BJ (cell line): ENCODE data around the gene DRC7. TPM values are rescaled to one million over a fixed set of nuclear protein-coding genes. Genes with fewer than 3 reads are reported as not detected.

Experiments used
- CTCF ChIA-PET: fragments of 350-600 bp; formaldehyde crosslinking; extraction: SDS; loops from one replicate; lab custom pipeline; 2021; ENCODE audit warnings: antibody characterized with exemption, inconsistent platforms; lab: Yijun Ruan, JAX
- POLR2A ChIA-PET: fragments of 300-600 bp; sonication (Branson Sonifier 250); formaldehyde crosslinking; extraction: SDS; loops from one replicate; lab custom pipeline; 2021; ENCODE audit warnings: antibody characterized with exemption; lab: Charles Lee
- DNase-seq: peaks from one replicate; pipeline ENCODE4 v3.0.0-alpha.2; 2011; ENCODE audit warnings: low read depth
- H3K27me3 ChIP-seq: 2 replicates; pipeline ENCODE4 v1.6.0; 2011; ENCODE audit warnings: low read length; ENCODE audit not compliant: control insufficient read depth, insufficient read depth
- H3K36me3 ChIP-seq: 2 replicates; pipeline ENCODE4 v1.5.1; 2011; ENCODE audit warnings: low read length; ENCODE audit not compliant: control insufficient read depth, insufficient read depth
- H3K4me3 ChIP-seq: 2 replicates; pipeline ENCODE4 v1.5.1; 2011; ENCODE audit warnings: low read depth, mild to moderate bottlenecking, control low read depth, low read length
- polyA plus RNA-seq: library from polyadenylated mRNA; depleted of rRNA; stranded (reverse); fragments of >200 nt; gene quantifications from 2 replicates; pipeline ENCODE4 v1.2.3, GENCODE V29; 2011
- TF ChIP-seq, protein P1 (sequence below): IDR thresholded peaks from 2 replicates; pipeline ENCODE4 v1.5.1; 2011; ENCODE audit warnings: low read depth, mild to moderate bottlenecking, control low read depth, inconsistent platforms, low read length, moderate library complexity; ENCODE audit not compliant: insufficient read depth

DRC7 gene
- polyA plus RNA-seq, 1 experiment: not detected

DNA sequence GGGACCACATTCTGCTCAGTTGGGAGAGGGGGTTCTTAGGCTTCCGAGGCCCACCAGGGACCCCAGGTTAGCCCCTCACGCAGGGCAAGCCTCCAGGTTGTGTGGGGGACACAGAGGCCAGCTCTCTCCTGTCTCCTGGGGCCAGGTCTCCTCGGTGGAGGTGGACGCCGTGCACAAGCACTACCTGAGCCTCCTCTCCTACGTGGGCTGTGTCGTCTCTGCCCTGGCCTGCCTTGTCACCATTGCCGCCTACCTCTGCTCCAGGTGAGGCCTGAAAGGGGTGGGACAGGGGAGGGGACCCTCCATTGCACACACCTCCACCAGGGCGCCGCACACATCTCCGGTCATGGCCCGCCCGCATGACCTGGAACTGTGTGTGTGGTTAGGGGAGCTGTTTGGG lies 37.4 kb upstream of the DRC7 start:
- H3K4me3 ChIP-seq: no peak overlapping the region
- CTCF ChIA-PET: interaction anchor here (1.1 kb wide), 1 partner anchor 9 kb away, joined by 4 read pairs; no protein-coding TSS in a partner anchor
- no peak for DNase-seq
- POLR2A ChIA-PET: no interaction called here
- H3K36me3 ChIP-seq: no peaks in the 10 kb centered on the region
- TF ChIP-seq, protein P1, sequence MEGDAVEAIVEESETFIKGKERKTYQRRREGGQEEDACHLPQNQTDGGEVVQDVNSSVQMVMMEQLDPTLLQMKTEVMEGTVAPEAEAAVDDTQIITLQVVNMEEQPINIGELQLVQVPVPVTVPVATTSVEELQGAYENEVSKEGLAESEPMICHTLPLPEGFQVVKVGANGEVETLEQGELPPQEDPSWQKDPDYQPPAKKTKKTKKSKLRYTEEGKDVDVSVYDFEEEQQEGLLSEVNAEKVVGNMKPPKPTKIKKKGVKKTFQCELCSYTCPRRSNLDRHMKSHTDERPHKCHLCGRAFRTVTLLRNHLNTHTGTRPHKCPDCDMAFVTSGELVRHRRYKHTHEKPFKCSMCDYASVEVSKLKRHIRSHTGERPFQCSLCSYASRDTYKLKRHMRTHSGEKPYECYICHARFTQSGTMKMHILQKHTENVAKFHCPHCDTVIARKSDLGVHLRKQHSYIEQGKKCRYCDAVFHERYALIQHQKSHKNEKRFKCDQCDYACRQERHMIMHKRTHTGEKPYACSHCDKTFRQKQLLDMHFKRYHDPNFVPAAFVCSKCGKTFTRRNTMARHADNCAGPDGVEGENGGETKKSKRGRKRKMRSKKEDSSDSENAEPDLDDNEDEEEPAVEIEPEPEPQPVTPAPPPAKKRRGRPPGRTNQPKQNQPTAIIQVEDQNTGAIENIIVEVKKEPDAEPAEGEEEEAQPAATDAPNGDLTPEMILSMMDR: no peak
- H3K27me3 ChIP-seq: no peaks in the 10 kb centered on the region

DNA sequence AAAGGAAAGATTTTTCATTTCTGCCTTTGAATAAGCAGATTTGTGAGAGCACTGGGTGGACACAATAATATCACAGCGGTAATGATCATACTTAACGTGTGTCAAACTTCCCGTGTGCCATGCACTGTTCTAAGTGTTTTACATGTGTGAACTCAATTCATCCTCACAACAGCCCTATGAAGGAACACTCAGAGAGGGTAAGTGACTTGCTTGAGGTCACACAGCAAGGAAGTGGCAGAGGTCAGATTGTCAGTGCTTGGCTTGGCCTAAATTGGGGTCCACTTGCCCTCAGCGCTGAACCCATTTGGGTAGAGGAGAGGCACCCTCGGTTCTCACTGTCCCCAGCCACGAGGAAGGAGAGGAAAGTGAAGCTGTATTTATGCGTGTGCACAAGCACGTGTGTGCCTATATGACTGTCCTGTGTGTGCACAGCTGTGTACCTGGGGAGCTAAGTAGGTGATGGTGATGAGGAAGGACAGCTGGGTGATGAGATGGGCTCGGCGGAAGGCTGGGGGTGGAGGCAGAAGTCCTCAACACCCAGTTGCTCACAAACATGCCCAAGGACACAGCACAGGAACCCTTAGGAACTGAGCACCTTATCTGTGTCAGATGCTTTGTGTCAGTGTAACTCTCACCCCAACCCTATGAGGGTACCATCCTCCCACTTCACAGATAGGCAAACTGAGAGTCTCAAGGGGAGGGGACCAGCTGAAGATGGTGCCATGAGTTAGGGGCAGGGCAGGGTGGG lies 36.3 kb upstream of the DRC7 start:
- ChIA-PET CTCF (interaction anchor here (0.8 to 1.9 kb wide), 3 partner anchors 8 to 10 kb away, joined by 3 to 5 read pairs (median 4); no protein-coding TSS in a partner anchor), POLR2A (no interaction called here)
- Histone ChIP-seq H3K4me3 (no peak overlapping the region), H3K36me3 (no peaks in the 10 kb centered on the region), H3K27me3 (no peaks in the 10 kb centered on the region)
- TF ChIP-seq, protein P1: no peak
- DNase-seq: no peak

DNA sequence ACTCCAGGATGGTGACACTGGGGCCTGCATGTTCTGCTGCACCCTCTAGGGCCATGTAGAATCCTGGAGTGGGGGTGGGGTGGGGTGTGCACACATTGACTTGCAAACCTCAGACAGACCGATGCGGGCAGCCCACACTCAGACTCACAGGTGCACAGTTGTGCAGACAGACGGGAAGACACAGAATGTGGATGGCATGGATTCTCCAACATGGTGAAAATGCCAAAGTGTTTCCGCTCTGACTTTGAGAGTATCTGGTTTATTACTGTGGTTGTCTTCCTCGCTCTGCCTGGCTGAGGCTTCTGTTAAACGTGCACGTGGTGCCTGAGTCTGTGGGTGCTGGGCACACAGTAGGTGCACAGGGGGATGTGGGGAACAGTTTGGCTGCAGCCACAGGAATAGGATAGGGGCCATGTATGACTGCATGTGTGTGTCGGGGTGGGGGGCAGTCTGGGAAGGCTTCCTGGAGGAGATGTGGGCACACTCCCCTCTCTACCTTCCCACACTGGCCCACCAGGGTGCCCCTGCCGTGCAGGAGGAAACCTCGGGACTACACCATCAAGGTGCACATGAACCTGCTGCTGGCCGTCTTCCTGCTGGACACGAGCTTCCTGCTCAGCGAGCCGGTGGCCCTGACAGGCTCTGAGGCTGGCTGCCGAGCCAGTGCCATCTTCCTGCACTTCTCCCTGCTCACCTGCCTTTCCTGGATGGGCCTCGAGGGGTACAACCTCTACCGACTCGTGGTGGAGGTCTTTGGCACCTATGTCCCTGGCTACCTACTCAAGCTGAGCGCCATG lies 35.5 kb upstream of the DRC7 start:
- Histone ChIP-seq H3K27me3 (no peaks in the 10 kb centered on the region), H3K4me3 (no peak overlapping the region), H3K36me3 (no peaks in the 10 kb centered on the region)
- TF ChIP-seq, protein P1: no peak
- ChIA-PET CTCF (interaction anchor here (0.8 to 1.9 kb wide), 2 partner anchors 9 to 11 kb away, joined by 3 to 5 read pairs; no protein-coding TSS in a partner anchor), POLR2A (no interaction called here)
- DNase-seq: no peak

DNA sequence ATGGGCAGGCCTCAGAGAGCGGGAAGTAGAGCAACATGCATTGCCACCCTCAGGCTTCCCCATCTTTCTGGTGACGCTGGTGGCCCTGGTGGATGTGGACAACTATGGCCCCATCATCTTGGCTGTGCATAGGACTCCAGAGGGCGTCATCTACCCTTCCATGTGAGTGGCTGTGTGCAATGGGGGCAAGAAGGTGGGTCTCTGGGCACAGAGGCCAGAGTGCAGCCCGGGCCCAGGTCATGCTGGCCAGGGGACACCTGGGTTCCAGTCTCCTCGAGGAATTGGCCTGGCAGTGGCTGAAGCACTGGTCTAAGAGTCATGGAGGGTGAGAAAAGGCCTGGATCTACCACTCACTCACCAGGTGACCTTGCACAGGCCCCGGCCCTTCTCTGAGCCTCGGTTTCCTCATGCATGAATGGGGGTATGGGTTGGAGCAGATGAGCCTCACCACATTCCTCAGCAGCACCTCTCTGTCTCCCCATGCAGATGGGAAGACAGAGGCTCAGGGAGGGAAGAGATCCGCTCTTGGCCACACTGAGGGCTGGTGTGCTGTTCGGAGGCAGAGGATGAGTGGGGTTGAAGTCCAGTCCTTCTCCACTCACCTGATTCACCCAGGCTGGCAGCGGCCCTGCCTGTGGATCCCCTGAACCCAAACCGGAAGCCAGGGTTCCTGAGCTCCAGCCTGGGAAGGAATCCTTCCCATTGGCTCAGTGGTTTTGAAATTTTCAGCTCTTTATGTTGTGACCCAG lies 33.7 kb upstream of the DRC7 start:
- CTCF ChIA-PET: interaction anchor here (1.9 kb wide), 1 partner anchor 11 kb away, joined by 5 read pairs; no protein-coding TSS in a partner anchor
- H3K27me3 ChIP-seq: no peaks in the 10 kb centered on the region

More for the DNA sequence above, 33.7 kb upstream of the DRC7 start:
- Histone ChIP-seq H3K36me3 (no peaks in the 10 kb centered on the region), H3K4me3 (no peak overlapping the region)
- TF ChIP-seq, protein P1: no peak
- no peak for DNase-seq
- POLR2A ChIA-PET: no interaction called here
